GM18499 (cell line): ENCODE data around the gene NSA2.

Experiments
- ATAC-seq: cut with Tn5 transposase; IDR thresholded peaks from one replicate; pipeline ENCODE4 v1.9.1; 2021; ENCODE audit warnings: moderate number of reproducible peaks; ENCODE audit not compliant: insufficient read depth, unreplicated experiment

The NSA2 gene

DNA sequence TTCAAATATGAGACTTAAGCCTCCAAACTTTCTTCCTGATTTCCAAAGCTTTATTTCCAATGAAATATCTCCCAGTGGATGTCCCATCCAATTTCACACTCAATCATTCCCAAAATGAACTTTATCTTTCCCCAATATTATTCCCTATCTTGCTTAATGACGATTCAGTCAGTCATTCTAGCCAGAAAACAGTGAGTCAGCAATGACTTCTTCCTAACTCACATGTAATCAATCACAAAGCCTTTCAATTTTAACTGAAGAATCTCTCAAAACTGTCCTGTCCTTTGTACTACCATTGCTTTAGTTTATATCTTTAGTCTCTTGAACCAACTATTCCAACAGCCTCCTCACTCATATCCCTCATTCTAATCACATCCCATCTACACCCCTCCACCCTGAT lies 34.9 kb downstream of the NSA2 start:
- ATAC-seq: no peak

DNA sequence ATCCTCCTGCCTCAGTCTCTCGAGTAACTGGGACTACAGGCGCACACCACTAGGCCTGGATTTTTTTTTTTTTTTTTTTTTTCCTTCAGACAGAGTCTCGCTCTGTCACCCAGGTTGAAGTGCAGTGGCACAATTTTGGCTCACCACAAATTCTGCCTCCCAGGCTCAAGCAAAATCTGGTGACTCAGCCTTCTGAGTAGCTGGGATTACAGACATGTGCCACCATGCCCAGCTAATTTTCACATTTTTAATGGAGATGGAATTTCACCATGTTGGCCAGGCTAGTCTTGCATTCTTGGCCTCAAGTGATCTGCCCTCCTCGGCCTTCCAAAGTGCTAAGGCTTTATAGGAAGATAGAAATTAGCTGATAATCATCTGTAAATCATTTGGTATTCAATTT lies 43.9 kb downstream of the NSA2 start:
- no peak for ATAC-seq

DNA sequence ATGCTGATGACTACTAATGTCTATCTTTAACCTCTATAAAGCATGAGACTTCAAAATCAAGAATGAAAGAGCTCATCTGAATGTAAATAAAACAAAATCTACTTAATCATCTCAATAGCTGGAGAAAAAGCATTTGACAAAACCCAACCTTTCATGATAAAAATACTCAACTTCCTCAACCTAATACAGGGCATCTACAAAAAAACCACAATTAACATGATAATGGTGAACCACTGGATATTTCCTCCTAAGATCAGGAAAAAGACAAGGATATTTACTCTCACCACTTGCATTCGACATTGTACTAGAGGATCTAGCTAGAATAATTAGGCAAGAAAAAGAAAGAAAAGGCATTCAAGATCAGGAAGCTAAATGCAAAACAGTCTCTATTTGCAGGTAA lies 49.8 kb downstream of the NSA2 start:
- no peak for ATAC-seq

DNA sequence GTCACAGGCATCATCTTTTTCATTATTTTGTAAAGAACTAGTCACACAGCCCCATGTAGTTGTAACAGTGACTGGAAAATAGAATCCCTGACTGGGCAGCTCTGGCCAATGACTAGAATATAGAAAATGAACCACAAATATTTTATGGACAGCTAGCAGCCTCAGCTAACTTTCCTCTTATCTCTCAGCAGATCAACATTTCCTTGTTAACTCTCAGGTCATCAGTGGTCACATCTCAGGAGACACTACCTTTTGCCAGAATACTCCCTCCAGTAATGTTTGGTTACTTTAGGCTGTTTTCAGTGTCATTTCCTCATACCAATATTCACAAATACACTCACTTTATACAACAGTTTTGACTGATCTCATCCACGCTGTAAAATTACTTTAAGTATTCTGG lies 55.2 kb downstream of the NSA2 start:
- no peak for ATAC-seq

DNA sequence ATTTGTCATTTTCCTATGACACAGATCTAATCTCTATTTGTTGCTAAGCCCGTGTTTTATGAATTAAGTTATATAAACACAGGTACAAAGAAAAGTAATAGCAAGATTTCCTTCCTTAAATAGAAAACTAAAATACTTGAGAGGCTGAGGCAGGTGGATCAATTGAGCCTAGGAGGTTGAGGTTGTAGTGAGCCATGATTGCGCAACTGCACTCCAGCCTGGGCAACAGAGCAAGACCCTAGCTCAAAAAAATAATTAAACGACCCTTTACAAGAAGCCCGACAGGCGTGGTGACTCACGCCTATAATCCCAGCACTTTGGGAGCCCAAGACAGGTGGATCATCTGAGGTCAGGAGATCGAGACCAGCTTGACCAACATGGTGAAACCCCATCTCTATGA lies 62.4 kb downstream of the NSA2 start:
- ATAC-seq: no peak
